Keratinocyte (primary cell): Measurements from ENCODE around the gene TMCC1. TPM values are rescaled to one million over a fixed set of nuclear protein-coding genes. Genes with fewer than 3 reads are reported as not detected.
"Not testable (repeated sequence)": the region's sequence is repeated elsewhere in the genome, so short reads cannot be mapped to it uniquely, and the experiment has no call there.

Experiments used
- DNase-seq: peaks from one replicate; pipeline ENCODE4 v3.0.0-alpha.2; 2011; ENCODE audit warnings: low read depth, missing footprints, low spot score
- FAIRE-seq: peaks from 2 replicates; lab custom pipeline; 2011; peaks lifted over from hg19 to GRCh38; lab: Jason Lieb, UNC
- H2AFZ ChIP-seq: 2 replicates; pipeline ENCODE4 v1.6.0; 2012; ENCODE audit warnings: low read length, control low read depth, inconsistent platforms; ENCODE audit not compliant: control insufficient read depth
- H3K27ac ChIP-seq: 2 replicates; pipeline ENCODE4 v1.5.1; 2011; ENCODE audit warnings: low read length; ENCODE audit not compliant: control insufficient read depth, insufficient read depth
- H3K27me3 ChIP-seq: 3 replicates; pipeline ENCODE4 v1.6.0; 2011; ENCODE audit warnings: low read length; ENCODE audit not compliant: control insufficient read depth, insufficient read depth; ENCODE audit errors: extremely low read depth
- H3K36me3 ChIP-seq, 2 experiments: 2 replicates in 1 of 2; 3 replicates in 1 of 2; pipeline ENCODE4 v1.5.1; 2011; ENCODE audit warnings: low read length in 2 of 2, mild to moderate bottlenecking in 1 of 2; ENCODE audit not compliant: control insufficient read depth in 2 of 2, insufficient read depth in 2 of 2; ENCODE audit errors: extremely low read depth in 1 of 2
- H3K4me1 ChIP-seq: 3 replicates; pipeline ENCODE4 v1.5.1; 2011; ENCODE audit warnings: low read length; ENCODE audit not compliant: control insufficient read depth, insufficient read depth; ENCODE audit errors: extremely low read depth
- H3K4me2 ChIP-seq: 3 replicates; pipeline ENCODE4 v1.6.0; 2011; ENCODE audit warnings: low read depth, low read length; ENCODE audit not compliant: control insufficient read depth, insufficient read depth; ENCODE audit errors: extremely low read depth
- H3K4me3 ChIP-seq, 3 experiments: fragments of 200-600 bp in 1 of 3; sonication (generic) in 1 of 3; 2 replicates in 2 of 3; 3 replicates in 1 of 3; pipeline ENCODE4 v1.5.1; 2011 to 2016; ENCODE audit warnings: low read length in 3 of 3, mild to moderate bottlenecking in 3 of 3, control low read depth in 2 of 3, inconsistent platforms in 1 of 3, low read depth in 1 of 3, mixed read lengths in 1 of 3, mixed run types in 1 of 3, moderate library complexity in 1 of 3; ENCODE audit not compliant: control insufficient read depth in 2 of 3, insufficient read depth in 2 of 3; ENCODE audit errors: extremely low read depth in 1 of 3
- H3K79me2 ChIP-seq: 2 replicates; pipeline ENCODE4 v1.6.0; 2012; ENCODE audit warnings: low read length; ENCODE audit not compliant: control insufficient read depth, insufficient read depth
- H3K9ac ChIP-seq: 3 replicates; pipeline ENCODE4 v1.6.0; 2011; ENCODE audit warnings: low read length; ENCODE audit not compliant: control insufficient read depth, insufficient read depth; ENCODE audit errors: extremely low read depth
- H3K9me1 ChIP-seq: 3 replicates; pipeline ENCODE4 v1.6.0; 2011; ENCODE audit warnings: low read length; ENCODE audit not compliant: control insufficient read depth, insufficient read depth; ENCODE audit errors: extremely low read depth
- H3K9me3 ChIP-seq: 2 replicates; pipeline ENCODE4 v1.5.1; 2012; ENCODE audit warnings: low read depth, low read length; ENCODE audit not compliant: control insufficient read depth
- H4K20me1 ChIP-seq: 3 replicates; pipeline ENCODE4 v1.6.0; 2011; ENCODE audit warnings: low read length; ENCODE audit not compliant: control insufficient read depth, insufficient read depth; ENCODE audit errors: extremely low read depth
- EZH2 ChIP-seq: IDR thresholded peaks from one replicate; pipeline ENCODE4 v1.6.1; 2012; ENCODE audit warnings: inconsistent platforms, mild to moderate bottlenecking, low read length, moderate library complexity
- dilution Hi-C: fragments of 300-500 bp; cut with MboI; formaldehyde crosslinking; loops from one replicate; pipeline ENCODE4 v1.7.0; 2020; ENCODE audit warnings: low sequenced_read_pairs; ENCODE audit not compliant: extremely low pct_ligation_motif_present
- polyA plus RNA-seq, 5 experiments: library from polyadenylated mRNA; depleted of rRNA in 3 of 5; stranded (reverse) in 3 of 5; stranded (forward) in 1 of 5; unstranded in 1 of 5; fragments of >200 nt; gene quantifications; 1 replicate in 1 of 5; 2 replicates in 3 of 5; 3 replicates in 1 of 5; pipeline versions ENCODE4 v1.2.1 to v1.2.3, GENCODE V29; 2011 to 2012; ENCODE audit warnings: missing spikeins in 2 of 5, low read depth in 1 of 5, low replicate concordance in 1 of 5
- TF ChIP-seq, protein P1 (sequence below), 3 experiments: IDR thresholded peaks in 1 of 3; conservative IDR thresholded peaks in 1 of 3; optimal IDR thresholded peaks in 1 of 3; 2 replicates in 2 of 3; 3 replicates in 1 of 3; pipeline versions ENCODE3 to v1.5.1; 2011; ENCODE audit warnings: low read length in 3 of 3, mild to moderate bottlenecking in 3 of 3, moderate library complexity in 2 of 3, control low read depth in 1 of 3, inconsistent platforms in 1 of 3; ENCODE audit not compliant: insufficient read depth in 2 of 3; ENCODE audit errors: extremely low read depth in 1 of 3

TMCC1 gene
- polyA plus RNA-seq, 1 donor (not counting 4 experiments of a cell fraction or from before 2014, with no cell fraction given), result 27.7 TPM

DNA sequence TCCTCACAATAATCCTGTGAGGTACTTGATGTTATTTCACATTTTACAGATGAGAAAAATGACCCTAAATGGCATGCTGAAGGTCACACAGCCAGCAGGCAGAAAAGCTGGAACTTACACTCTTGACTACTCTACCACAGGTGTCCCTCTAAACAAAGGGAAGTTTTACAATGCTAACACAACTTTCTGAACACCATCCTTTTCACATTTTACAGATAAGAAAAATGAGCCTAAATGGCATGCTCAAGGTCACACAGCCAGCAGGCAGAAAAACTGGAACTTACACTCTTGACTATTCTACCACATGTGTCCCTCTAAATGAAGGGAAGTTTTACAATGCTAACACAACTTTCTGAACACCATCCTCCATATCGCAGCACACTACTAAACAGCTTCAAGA is 35.6 kb downstream of the TMCC1 start:
- Histone ChIP-seq H2AFZ (no peak overlapping the region), H3K9me1 (no peaks in the 10 kb centered on the region), H3K4me1 (no peaks in the 10 kb centered on the region), H3K4me3 (no peak overlapping the region), H3K27ac (no peak overlapping the region), H3K9ac (no peak overlapping the region), H3K36me3 (peaks cover 0 to 1% of the 10 kb centered on the region in 2 experiments), H3K79me2 (peaks cover 32% of the 10 kb centered on the region), H3K4me2 (no peak overlapping the region), H3K9me3 (no peaks in the 10 kb centered on the region), H4K20me1 (no peaks in the 10 kb centered on the region), H3K27me3 (no peaks in the 10 kb centered on the region)
- dilution Hi-C loops, result no loop called here
- no peak for FAIRE-seq
- no peak for DNase-seq
- TF ChIP-seq, protein P1, sequence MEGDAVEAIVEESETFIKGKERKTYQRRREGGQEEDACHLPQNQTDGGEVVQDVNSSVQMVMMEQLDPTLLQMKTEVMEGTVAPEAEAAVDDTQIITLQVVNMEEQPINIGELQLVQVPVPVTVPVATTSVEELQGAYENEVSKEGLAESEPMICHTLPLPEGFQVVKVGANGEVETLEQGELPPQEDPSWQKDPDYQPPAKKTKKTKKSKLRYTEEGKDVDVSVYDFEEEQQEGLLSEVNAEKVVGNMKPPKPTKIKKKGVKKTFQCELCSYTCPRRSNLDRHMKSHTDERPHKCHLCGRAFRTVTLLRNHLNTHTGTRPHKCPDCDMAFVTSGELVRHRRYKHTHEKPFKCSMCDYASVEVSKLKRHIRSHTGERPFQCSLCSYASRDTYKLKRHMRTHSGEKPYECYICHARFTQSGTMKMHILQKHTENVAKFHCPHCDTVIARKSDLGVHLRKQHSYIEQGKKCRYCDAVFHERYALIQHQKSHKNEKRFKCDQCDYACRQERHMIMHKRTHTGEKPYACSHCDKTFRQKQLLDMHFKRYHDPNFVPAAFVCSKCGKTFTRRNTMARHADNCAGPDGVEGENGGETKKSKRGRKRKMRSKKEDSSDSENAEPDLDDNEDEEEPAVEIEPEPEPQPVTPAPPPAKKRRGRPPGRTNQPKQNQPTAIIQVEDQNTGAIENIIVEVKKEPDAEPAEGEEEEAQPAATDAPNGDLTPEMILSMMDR (optimal IDR thresholded peaks at IDR 0.05 in 1 of 3, IDR thresholded peaks at IDR 0.05 in 1 of 3, conservative IDR thresholded peaks at IDR 0.05 in 1 of 3; ENCODE audit: extremely low read depth in 1 of 3, insufficient read depth in 2 of 3, low read length in 3 of 3), result no peak
- TF ChIP-seq EZH2, result no peak

DNA sequence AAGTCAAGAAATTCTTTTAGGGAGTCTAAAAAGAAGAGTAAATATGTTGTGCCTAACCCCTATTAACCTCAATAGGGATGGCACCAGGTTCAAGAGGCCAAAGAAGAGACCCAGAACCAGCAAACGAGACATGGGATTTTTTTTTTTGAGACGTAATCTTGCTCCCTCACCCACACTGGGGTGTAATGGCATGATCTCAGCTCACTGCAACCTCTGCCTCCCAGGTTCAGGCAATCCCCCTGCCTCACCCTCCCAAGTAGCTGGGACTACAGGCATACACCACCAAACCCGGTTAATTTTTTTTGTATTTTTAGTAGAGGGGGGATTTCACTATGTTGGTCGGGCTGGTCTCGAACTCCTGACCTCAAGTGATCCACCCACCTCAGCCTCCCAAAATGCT is 36.7 kb downstream of the TMCC1 start:
- H3K9me1 ChIP-seq, H4K20me1 ChIP-seq, H3K9ac ChIP-seq, H3K9me3 ChIP-seq, DNase-seq, H2AFZ ChIP-seq, H3K4me2 ChIP-seq, H3K36me3 ChIP-seq, dilution Hi-C loops, H3K4me1 ChIP-seq, H3K4me3 ChIP-seq, H3K27me3 ChIP-seq, FAIRE-seq, H3K27ac ChIP-seq: not testable (repeated sequence)
- H3K79me2 ChIP-seq, result peaks cover 30% of the 10 kb centered on the region

DNA sequence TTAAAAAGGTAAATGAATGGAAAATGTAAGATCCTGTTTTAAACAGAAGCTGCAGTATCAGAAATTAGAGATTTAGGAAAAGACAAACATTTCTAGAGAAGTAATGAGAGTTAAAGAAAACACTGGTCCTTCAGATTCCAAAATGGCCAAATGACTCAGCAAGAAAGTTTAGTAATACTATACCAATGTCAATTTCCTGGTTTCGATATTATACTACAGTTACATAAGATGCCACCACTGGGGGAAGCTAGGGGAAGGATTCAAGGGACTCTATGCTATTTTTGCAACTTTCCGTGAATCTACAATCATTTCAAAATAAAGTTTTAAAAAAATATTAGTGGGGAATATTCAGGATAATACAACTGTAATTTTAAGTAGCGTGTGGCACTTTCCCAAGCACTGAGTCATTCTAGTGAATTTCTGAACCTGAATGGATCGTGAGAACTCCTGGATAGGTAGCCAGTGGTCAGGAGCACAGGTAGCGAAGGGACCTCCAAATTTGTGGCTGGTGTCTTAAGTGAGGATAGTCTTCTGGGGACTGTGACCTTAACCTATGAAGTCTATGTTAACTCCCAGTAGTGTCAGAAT is 37.6 kb downstream of the TMCC1 start:
- no peak overlapping the region for H2AFZ ChIP-seq
- no peak overlapping the region for H3K4me3 ChIP-seq
- no peak overlapping the region for H3K27ac ChIP-seq
- H3K36me3 ChIP-seq, result peaks cover 5 to 6% of the 10 kb centered on the region in 2 experiments
- no peak overlapping the region for H3K9ac ChIP-seq
- H4K20me1 ChIP-seq, result no peaks in the 10 kb centered on the region
- H3K27me3 ChIP-seq, result no peaks in the 10 kb centered on the region
- DNase-seq (no peak), FAIRE-seq (no peak)
- TF ChIP-seq, protein P1 (optimal IDR thresholded peaks at IDR 0.05 in 1 of 3, IDR thresholded peaks at IDR 0.05 in 1 of 3, conservative IDR thresholded peaks at IDR 0.05 in 1 of 3; ENCODE audit: extremely low read depth in 1 of 3, insufficient read depth in 2 of 3, low read length in 3 of 3), result no peak
- TF ChIP-seq EZH2, result no peak
- H3K4me2 ChIP-seq, result no peak overlapping the region
- H3K9me3 ChIP-seq, result no peaks in the 10 kb centered on the region
- dilution Hi-C loops, result no loop called here
- peaks cover 3% of the 10 kb centered on the region for H3K4me1 ChIP-seq
- no peaks in the 10 kb centered on the region for H3K9me1 ChIP-seq
- H3K79me2 ChIP-seq, result peaks cover 28% of the 10 kb centered on the region
